PFSK-1 (cell line): ENCODE measurements around the gene TAF4.

Experiments
- POLR2AphosphoS5 ChIP-seq: IDR thresholded peaks from 2 replicates; pipeline ENCODE4 v1.6.1; 2012; ENCODE audit warnings: low read depth, mild to moderate bottlenecking, control low read depth, low read length, moderate library complexity
- TAF1 ChIP-seq: IDR thresholded peaks from 2 replicates; pipeline ENCODE4 v1.6.1; 2012; ENCODE audit warnings: low read length, control low read depth, borderline replicate concordance; ENCODE audit not compliant: insufficient read depth

DNA sequence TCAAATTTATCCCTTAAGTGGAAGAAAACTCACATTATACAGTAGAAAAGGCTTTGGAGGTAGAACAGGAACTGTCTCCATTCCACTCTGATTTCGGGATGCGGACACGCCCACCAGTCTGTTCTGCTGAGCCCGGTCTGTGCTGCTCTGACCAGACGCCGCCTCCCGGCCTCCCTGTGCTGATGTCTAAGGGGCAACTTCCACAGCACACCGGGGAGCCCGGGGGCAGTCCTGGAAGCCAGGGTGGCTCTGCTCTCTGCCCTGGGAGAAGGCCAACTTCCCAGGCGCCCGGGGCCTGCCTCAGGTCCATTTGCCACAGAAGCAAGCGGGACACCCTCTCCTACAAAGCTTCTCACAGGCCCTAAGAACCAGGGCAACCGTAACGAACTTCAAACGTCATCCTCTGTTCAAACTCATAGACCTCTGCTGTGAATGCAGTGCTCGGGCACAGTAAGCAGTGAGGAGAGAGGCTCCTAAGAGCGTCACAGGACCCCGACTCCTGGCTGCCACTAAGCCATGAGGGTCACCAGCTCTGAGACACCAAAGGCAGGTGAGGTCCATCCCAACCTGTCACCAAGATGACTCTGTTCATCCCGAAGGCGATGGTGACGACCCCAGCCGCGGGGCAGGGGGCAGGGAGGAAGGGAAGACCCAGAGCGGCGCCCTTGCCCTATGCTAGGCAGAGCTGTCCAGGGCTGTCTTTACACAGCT, 5.6 kb downstream of the TAF4 start:
- TF ChIP-seq TAF1 (no peak), POLR2AphosphoS5 (no peak)
